A549 (cell line): Measurements from ENCODE around the gene PRKRIP1. TPM values are rescaled to one million over a fixed set of nuclear protein-coding genes. Genes with fewer than 3 reads are reported as not detected.
"Not testable (repeated sequence)": the region's sequence is repeated elsewhere in the genome, so short reads cannot be mapped to it uniquely, and the experiment has no call there.

Experiments used
- ATAC-seq, 2 experiments: fragments of 200-7000 bp in 1 of 2; fragments of >200 bp in 1 of 2; cut with Nextera tagmentation in 1 of 2; cut with Tn5 transposase in 1 of 2; 3 replicates each; pipeline versions ENCODE4 v1.8.0 to v1.9.1; 2018 to 2020; ENCODE audit warnings: mild to moderate bottlenecking in 1 of 2, moderate library complexity in 1 of 2
- CTCF ChIA-PET: fragments of 300-600 bp; sonication (Branson Sonifier 250); formaldehyde crosslinking; extraction: SDS; loops from one replicate; lab custom pipeline; 2021; ENCODE audit warnings: antibody characterized with exemption, inconsistent platforms; lab: Yijun Ruan, JAX
- POLR2A ChIA-PET: fragments of 350-600 bp; formaldehyde crosslinking; extraction: SDS; loops from one replicate; lab custom pipeline; 2021; ENCODE audit warnings: antibody characterized with exemption, inconsistent platforms; lab: Yijun Ruan, JAX
- DNase-seq, 2 experiments: peaks; one replicate each; pipeline versions ENCODE4 v3.0.0 to v3.0.0-alpha.2; 2011 to 2016; ENCODE audit warnings: low read depth in 1 of 2, low spot score in 1 of 2
- FAIRE-seq: peaks from 2 replicates; lab custom pipeline; 2011; peaks lifted over from hg19 to GRCh38; lab: Jason Lieb, UNC
- H3K27ac ChIP-seq, 2 experiments: fragments of >200 bp; sonication (Bioruptor Twin); formaldehyde crosslinking; 3 replicates each; pipeline ENCODE4 v1.5.1; 2016 to 2017
- H3K4me1 ChIP-seq: fragments of >200 bp; sonication (Bioruptor Twin); formaldehyde crosslinking; 3 replicates; pipeline ENCODE4 v1.6.1; 2016
- H3K4me2 ChIP-seq: fragments of >200 bp; sonication (Bioruptor Twin); formaldehyde crosslinking; 3 replicates; pipeline ENCODE4 v1.6.1; 2016
- H3K4me3 ChIP-seq: fragments of >200 bp; sonication (Bioruptor Twin); formaldehyde crosslinking; 3 replicates; pipeline ENCODE4 v1.5.1; 2016
- H3K9me3 ChIP-seq: fragments of >200 bp; sonication (Bioruptor Twin); formaldehyde crosslinking; 3 replicates; pipeline ENCODE4 v1.6.1; 2016
- BHLHE40 ChIP-seq: IDR thresholded peaks from 2 replicates; pipeline ENCODE4 v1.6.1; 2012; ENCODE audit warnings: low read depth, low read length, inconsistent platforms
- CEBPB ChIP-seq, 2 experiments: fragments of >200 bp in 1 of 2; sonication (Bioruptor Twin) in 1 of 2; formaldehyde crosslinking in 1 of 2; IDR thresholded peaks; 2 replicates each; pipeline ENCODE4 v1.6.1; 2012 to 2016
- EHMT2 ChIP-seq: fragments of 200-600 bp; sonication (generic); IDR thresholded peaks from 2 replicates; pipeline ENCODE4 v1.6.1; 2016; ENCODE audit warnings: antibody characterized with exemption, low read depth, mild to moderate bottlenecking, moderate library complexity
- ELK1 ChIP-seq: fragments of 150-350 bp; IDR thresholded peaks from 2 replicates; pipeline ENCODE4 v1.6.1; 2014; ENCODE audit warnings: low read depth, mild to moderate bottlenecking, low read length
- HES2 ChIP-seq: fragments of >200 bp; sonication (Bioruptor Twin); formaldehyde crosslinking; IDR thresholded peaks from 2 replicates; pipeline ENCODE4 v1.6.1; 2016
- HEYL ChIP-seq: fragments of 250-450 bp; sonication (Bioruptor Pico); IDR thresholded peaks from 2 replicates; pipeline ENCODE4 v1.8.0; 2021; ENCODE audit warnings: mild to moderate bottlenecking, moderate library complexity
- HOXA7 ChIP-seq: fragments of 250-450 bp; sonication (Bioruptor Pico); IDR thresholded peaks from 2 replicates; pipeline ENCODE4 v1.5.0; 2020; ENCODE audit warnings: mild to moderate bottlenecking, moderate library complexity
- MAFK ChIP-seq: fragments of 450-650 bp; IDR thresholded peaks from 2 replicates; pipeline ENCODE4 v1.6.1; 2014; ENCODE audit not compliant: partially characterized antibody
- NPAS2 ChIP-seq: fragments of 250-450 bp; sonication (Bioruptor Pico); IDR thresholded peaks from 2 replicates; pipeline ENCODE4 v1.8.0; 2022; ENCODE audit warnings: mild to moderate bottlenecking, moderate library complexity, borderline replicate concordance
- POLR2A ChIP-seq: IDR thresholded peaks from 2 replicates; pipeline ENCODE4 v1.6.1; 2012; ENCODE audit warnings: mild to moderate bottlenecking, low read length
- REST ChIP-seq: fragments of 200-600 bp; sonication (generic); IDR thresholded peaks from 2 replicates; pipeline ENCODE4 v1.6.1; 2016; ENCODE audit warnings: antibody characterized with exemption, mild to moderate bottlenecking, moderate library complexity
- SMC3 ChIP-seq: fragments of >200 bp; sonication (Bioruptor Twin); formaldehyde crosslinking; IDR thresholded peaks from 3 replicates; pipeline ENCODE4 v1.6.1; 2018; ENCODE audit warnings: inconsistent platforms
- SREBF2 ChIP-seq: fragments of 450-650 bp; IDR thresholded peaks from 2 replicates; pipeline ENCODE4 v1.6.1; 2014; ENCODE audit warnings: mild to moderate bottlenecking, moderate library complexity
- TFCP2L1 ChIP-seq: fragments of 250-450 bp; sonication (Bioruptor Pico); IDR thresholded peaks from 2 replicates; pipeline ENCODE4 v1.5.0; 2021; ENCODE audit warnings: mild to moderate bottlenecking
- TP53 ChIP-seq: fragments of 250-450 bp; sonication (Bioruptor Pico); IDR thresholded peaks from 2 replicates; pipeline ENCODE4 v1.5.0; 2021; ENCODE audit warnings: mild to moderate bottlenecking, moderate library complexity
- USF2 ChIP-seq: fragments of 450-650 bp; IDR thresholded peaks from 2 replicates; pipeline ENCODE4 v1.6.1; 2014; ENCODE audit warnings: antibody characterized with exemption
- ZC3H11A ChIP-seq: fragments of 450-650 bp; IDR thresholded peaks from 2 replicates; pipeline ENCODE4 v1.6.1; 2014; ENCODE audit warnings: antibody characterized with exemption, mild to moderate bottlenecking
- WGBS: methylation state at CpG from one replicate; pipeline ENCODE4 v1.1.6; 2017; ENCODE audit errors: missing lambda C conversion rate; 5-methylcytosine and 5-hydroxymethylcytosine counted together
- polyA plus RNA-seq, 4 experiments: library from polyadenylated mRNA; depleted of rRNA in 3 of 4; stranded (reverse); fragments of >200 nt; fragmentation: RNase III in 1 of 4; extraction: RNeasy Plus Mini Kit Qiagen cat#74134 plus additional on column Dnase treatment in 1 of 4; gene quantifications; 2 replicates in 3 of 4; 3 replicates in 1 of 4; pipeline ENCODE4 v1.2.3, GENCODE V29; 2011 to 2017
- TF ChIP-seq, protein P1 (sequence below): IDR thresholded peaks from 2 replicates; pipeline ENCODE4 v1.6.1; 2012; ENCODE audit warnings: low read depth, borderline replicate concordance

Gene PRKRIP1
- polyA plus RNA-seq, 2 of the 4 experiments (the other 2 are of a cell fraction) = 15.4 to 24.1 TPM

GRCh38 chr7:102407910-102408309, 11.7 kb downstream of the PRKRIP1 start:
- 92% methylated on average over 6 of the region's 6 CpGs for WGBS
- no peak overlapping the region for H3K27ac ChIP-seq
- H3K4me1 ChIP-seq = no peaks in the 10 kb centered on the region
- DNase-seq (no peak), FAIRE-seq (no peak), ATAC-seq (no peak)
- H3K4me3 ChIP-seq = no peak overlapping the region
- CTCF ChIA-PET = interaction anchor here (0.9 kb wide), 1 partner anchor 129 kb away, joined by 3 read pairs; no protein-coding TSS in a partner anchor
- H3K9me3 ChIP-seq = no peaks in the 10 kb centered on the region
- TF ChIP-seq BHLHE40 (no peak), ZC3H11A (no peak), SREBF2 (no peak), SMC3 (no peak), REST (no peak)
- POLR2A ChIA-PET = no interaction called here
- H3K4me2 ChIP-seq = no peak overlapping the region

DNA sequence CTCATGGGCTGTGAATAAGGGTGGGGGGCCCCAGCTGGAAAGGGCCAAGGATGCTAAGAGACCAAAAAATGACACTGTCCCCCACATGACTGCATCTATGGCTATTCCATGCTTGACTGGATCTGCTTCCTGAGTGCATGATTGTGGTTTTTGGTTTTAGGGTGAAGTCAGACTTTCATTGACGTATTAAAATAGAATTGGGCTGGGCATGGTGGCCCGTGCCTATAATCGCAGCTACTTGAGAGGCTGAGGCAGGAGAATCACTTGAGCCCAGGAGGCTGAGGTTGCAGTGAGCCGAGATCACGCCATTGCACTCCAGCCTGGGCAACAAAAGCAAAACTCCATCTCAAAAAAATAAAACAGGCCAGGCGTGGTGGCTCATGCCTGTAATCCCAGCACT, 12.4 kb downstream of the PRKRIP1 start:
- H3K4me2 ChIP-seq, H3K27ac ChIP-seq, DNase-seq, CTCF ChIA-PET, H3K9me3 ChIP-seq, ATAC-seq, POLR2A ChIA-PET, FAIRE-seq, H3K4me3 ChIP-seq, H3K4me1 ChIP-seq: not testable (repeated sequence)
- 95% methylated on average over 6 of the region's 6 CpGs for WGBS

GRCh38 chr7:102409340-102409739, 13.2 kb downstream of the PRKRIP1 start:
- no peaks in the 10 kb centered on the region for H3K9me3 ChIP-seq
- TF ChIP-seq TFCP2L1 (CRISPR knock-in tag) (no peak), HEYL (CRISPR knock-in tag) (no peak), POLR2A (no peak), USF2 (no peak), EHMT2 (no peak), MAFK (no peak), ELK1 (no peak), TP53 (CRISPR knock-in tag) (no peak), HES2 (no peak), CEBPB (IDR thresholded peaks at IDR 0.05) (no peak), NPAS2 (CRISPR knock-in tag) (no peak), SREBF2 (no peak), HOXA7 (CRISPR knock-in tag) (no peak)
- TF ChIP-seq, protein P1, sequence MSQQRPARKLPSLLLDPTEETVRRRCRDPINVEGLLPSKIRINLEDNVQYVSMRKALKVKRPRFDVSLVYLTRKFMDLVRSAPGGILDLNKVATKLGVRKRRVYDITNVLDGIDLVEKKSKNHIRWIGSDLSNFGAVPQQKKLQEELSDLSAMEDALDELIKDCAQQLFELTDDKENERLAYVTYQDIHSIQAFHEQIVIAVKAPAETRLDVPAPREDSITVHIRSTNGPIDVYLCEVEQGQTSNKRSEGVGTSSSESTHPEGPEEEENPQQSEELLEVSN = no peak
- TF ChIP-seq, all 56 proteins: peak for 0
- no peak overlapping the region for H3K4me3 ChIP-seq
- no peak overlapping the region for H3K4me2 ChIP-seq
- FAIRE-seq (no peak), DNase-seq (no peak), ATAC-seq (no peak)
- H3K4me1 ChIP-seq = no peaks in the 10 kb centered on the region
- no peak overlapping the region for H3K27ac ChIP-seq
- 100% methylated on average over 4 of the region's 4 CpGs for WGBS
- ChIA-PET POLR2A (no interaction called here), CTCF (interaction anchor here (1.3 to 1.4 kb wide), 2 partner anchors 18 to 55 kb away, joined by 3 to 4 read pairs; partner anchors contain the start of gene ALKBH4)
